HCT116 (cell line): ENCODE results near the gene DENND5A. TPM values are rescaled to one million over a fixed set of nuclear protein-coding genes. Genes with fewer than 3 reads are reported as not detected.

Source experiments
- ATAC-seq: fragments of 200-7000 bp; cut with Tn5 transposase; 2 replicates; pipeline ENCODE4 v1.9.1; 2020; ENCODE audit warnings: mild to moderate bottlenecking, moderate library complexity
- BruUV-seq: library from RNA; stranded (reverse); fragments of 400-500 nt; replicated peaks from 2 replicates; lab custom pipeline; 2021; lab: Mats Ljungman, UMichigan
- CTCF ChIA-PET: fragments of 300-600 bp; sonication (Branson Sonifier 250); formaldehyde crosslinking; loops from one replicate; lab custom pipeline; 2021; ENCODE audit warnings: antibody characterized with exemption; lab: Charles Lee
- POLR2A ChIA-PET: fragments of 300-600, 350-600 bp; sonication (Branson Sonifier 250); formaldehyde crosslinking; loops from one replicate; lab custom pipeline; 2021; ENCODE audit warnings: antibody characterized with exemption; lab: Charles Lee
- RAD21 ChIA-PET, 2 experiments: fragments of 300-600 bp; sonication (Branson Sonifier 250); formaldehyde crosslinking; loops; one replicate each; lab custom pipeline; 2023; ENCODE audit warnings: low total read pairs in 2 of 2; ENCODE audit not compliant: uncharacterized antibody in 2 of 2, unreplicated experiment in 2 of 2, low non-redundant PET in 1 of 2; lab: Charles Lee
- DNase-seq: peaks from one replicate; pipeline ENCODE4 v3.0.0-alpha.2; 2010; ENCODE audit warnings: low read depth, low spot score
- H2AFZ ChIP-seq: fragments of 200-600 bp; shearing (Covaris generic), sonication (generic); 2 replicates; pipeline ENCODE4 v1.6.1; 2017; ENCODE audit warnings: low read depth, mixed run types, mixed read lengths, antibody characterized with exemption, low read length; ENCODE audit not compliant: poor library complexity, severe bottlenecking
- H3K27ac ChIP-seq: 2 replicates; pipeline ENCODE4 v1.5.1; 2012; ENCODE audit warnings: low read depth, low read length
- H3K27me3 ChIP-seq: fragments of 200-600 bp; sonication (generic); 2 replicates; pipeline ENCODE4 v1.6.1; 2016; ENCODE audit warnings: mixed run types, low read length, mixed read lengths; ENCODE audit not compliant: insufficient read depth
- H3K36me3 ChIP-seq, 2 experiments: fragments of 200-500 bp in 1 of 2; fragments of 200-600 bp in 1 of 2; sonication (Bioruptor generic) in 1 of 2; sonication (generic) in 1 of 2; 2 replicates each; pipeline versions ENCODE4 v1.5.1 to v1.6.1; 2014 to 2016; ENCODE audit warnings: low read length in 2 of 2, inconsistent platforms in 1 of 2, mixed read lengths in 1 of 2, mixed run types in 1 of 2; ENCODE audit not compliant: insufficient read depth in 2 of 2, control insufficient read depth in 1 of 2
- H3K4me1 ChIP-seq, 2 experiments: fragments of 200-600 bp in 1 of 2; sonication (generic) in 1 of 2; 2 replicates each; pipeline versions ENCODE4 v1.5.1 to v1.6.1; 2012 to 2017; ENCODE audit warnings: low read length in 2 of 2, inconsistent platforms in 1 of 2, mild to moderate bottlenecking in 1 of 2, mixed read lengths in 1 of 2, mixed run types in 1 of 2, moderate library complexity in 1 of 2; ENCODE audit not compliant: insufficient read depth in 2 of 2, control insufficient read depth in 1 of 2
- H3K4me2 ChIP-seq: fragments of 200-600 bp; sonication (generic); 2 replicates; pipeline ENCODE4 v1.6.1; 2017; ENCODE audit warnings: mixed run types, low read length, mixed read lengths
- H3K4me3 ChIP-seq, 2 experiments: fragments of 200-600 bp in 1 of 2; sonication (generic) in 1 of 2; replicated peaks in 1 of 2; 2 replicates each; pipeline ENCODE4 v1.5.1; 2011 to 2016; ENCODE audit warnings: low read length in 2 of 2, control low read depth in 1 of 2, low read depth in 1 of 2, mild to moderate bottlenecking in 1 of 2, mixed read lengths in 1 of 2, mixed run types in 1 of 2
- H3K79me2 ChIP-seq: fragments of 200-600 bp; sonication (generic); 2 replicates; pipeline ENCODE4 v1.6.1; 2017; ENCODE audit warnings: mild to moderate bottlenecking, mixed run types, low read length, moderate library complexity, mixed read lengths; ENCODE audit not compliant: insufficient read depth
- H3K9ac ChIP-seq: fragments of 200-600 bp; sonication (generic); 2 replicates; pipeline ENCODE4 v1.6.1; 2016; ENCODE audit warnings: low read length, mixed read lengths
- H3K9me2 ChIP-seq: fragments of 200-600 bp; sonication (generic), shearing (Covaris generic); 2 replicates; pipeline ENCODE4 v1.6.1; 2017; ENCODE audit warnings: mixed run types, mild to moderate bottlenecking, moderate library complexity; ENCODE audit not compliant: insufficient read depth
- H3K9me3 ChIP-seq, 2 experiments: fragments of 200-500 bp in 1 of 2; fragments of 200-600 bp in 1 of 2; sonication (Bioruptor generic) in 1 of 2; sonication (generic) in 1 of 2; 2 replicates each; pipeline ENCODE4 v1.6.1; 2014 to 2017; ENCODE audit warnings: low read length in 2 of 2, mixed read lengths in 2 of 2, inconsistent platforms in 1 of 2, low read depth in 1 of 2, mild to moderate bottlenecking in 1 of 2, mixed run types in 1 of 2, moderate library complexity in 1 of 2; ENCODE audit not compliant: control insufficient read depth in 1 of 2, insufficient read depth in 1 of 2
- H4K20me1 ChIP-seq: fragments of 200-600 bp; sonication (generic), shearing (Covaris generic); 2 replicates; pipeline ENCODE4 v1.6.1; 2017; ENCODE audit warnings: mixed run types, mild to moderate bottlenecking, moderate library complexity; ENCODE audit not compliant: insufficient read depth
- CBX3 ChIP-seq: IDR thresholded peaks from 2 replicates; pipeline ENCODE4 v1.6.1; 2012; ENCODE audit warnings: low read depth
- CEBPB ChIP-seq: IDR thresholded peaks from 2 replicates; pipeline ENCODE4 v1.6.1; 2012; ENCODE audit warnings: low read depth
- EGR1 ChIP-seq: IDR thresholded peaks from 2 replicates; pipeline ENCODE4 v1.6.1; 2012; ENCODE audit warnings: low read depth
- ELF1 ChIP-seq: IDR thresholded peaks from 2 replicates; pipeline ENCODE4 v1.6.1; 2012; ENCODE audit warnings: low read depth, borderline replicate concordance
- POLR2A ChIP-seq: IDR thresholded peaks from 2 replicates; pipeline ENCODE4 v1.7.0; 2011; ENCODE audit warnings: borderline replicate concordance; ENCODE audit not compliant: insufficient read depth, insufficient read length; ENCODE audit errors: extremely low read depth
- SIN3A ChIP-seq: IDR thresholded peaks from 2 replicates; pipeline ENCODE4 v1.6.1; 2012; ENCODE audit warnings: low read depth
- SP1 ChIP-seq: IDR thresholded peaks from 2 replicates; pipeline ENCODE4 v1.6.1; 2012; ENCODE audit warnings: low read depth
- TCF7L2 ChIP-seq: IDR thresholded peaks from 2 replicates; pipeline ENCODE4 v1.7.0; 2011; ENCODE audit warnings: borderline replicate concordance, inconsistent platforms; ENCODE audit not compliant: insufficient read depth, insufficient read length; ENCODE audit errors: extremely low read depth
- ZFX ChIP-seq: fragments of 450-650 bp; IDR thresholded peaks from 2 replicates; pipeline ENCODE4 v1.6.1; 2017
- ZNF274 ChIP-seq: fragments of 200-500 bp; sonication (Bioruptor generic); IDR thresholded peaks from 2 replicates; pipeline ENCODE4 v1.6.1; 2014; ENCODE audit warnings: mild to moderate bottlenecking, low read depth, low read length, inconsistent platforms
- intact Hi-C: fragments of 100-400 bp; cut with micrococcal nuclease; formaldehyde crosslinking; loops from 2 replicates; pipeline ENCODE4 v1.10.0; 2022
- total RNA-seq: library from RNA; stranded (reverse); gene quantifications from one replicate; pipeline ENCODE4 v1.2.1, GENCODE V29; 2021; ENCODE audit not compliant: unreplicated experiment
- TF ChIP-seq, protein P1 (sequence below): IDR thresholded peaks from 2 replicates; pipeline ENCODE4 v1.6.1; 2012
- TF ChIP-seq, protein P2 (sequence below): IDR thresholded peaks from 2 replicates; pipeline ENCODE4 v1.6.1; 2012; ENCODE audit warnings: low read depth
- TF ChIP-seq, protein P3 (sequence below): IDR thresholded peaks from 2 replicates; pipeline ENCODE4 v1.6.1; 2011; ENCODE audit warnings: mild to moderate bottlenecking, low read length, moderate library complexity; ENCODE audit not compliant: insufficient replicate concordance; ENCODE audit errors: extremely low read depth

DENND5A gene
- total RNA-seq, 1 experiment from 2014 or later: 48.6 TPM

DNA sequence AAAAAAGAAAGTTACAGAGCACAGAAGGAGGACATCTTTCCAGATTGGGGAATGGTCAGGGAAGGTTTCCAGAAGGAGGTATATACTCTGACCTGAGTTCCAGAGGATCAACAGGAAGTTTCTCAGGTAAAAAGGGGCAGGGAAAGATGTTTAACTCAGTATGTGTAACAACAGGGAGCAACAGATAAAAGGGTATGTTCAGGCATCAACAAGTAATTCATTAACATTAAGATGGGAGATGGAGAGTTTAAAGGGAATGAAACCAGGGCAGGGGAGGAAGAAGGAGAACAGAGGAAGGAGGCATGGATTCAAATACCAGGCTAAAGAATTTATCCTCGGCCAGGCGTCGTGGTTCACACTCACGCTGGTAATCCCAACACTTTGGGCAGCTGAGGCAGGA is 2.5 kb upstream of the DENND5A start:
- Histone ChIP-seq H3K36me3 (no peaks in the 10 kb centered on the region), H3K9me2 (peaks cover 4% of the 10 kb centered on the region; the same call in 1 of the 2 replicates), H3K27me3 (no peaks in the 10 kb centered on the region), H3K4me2 (no peak overlapping the region), H3K79me2 (peaks cover 20% of the 10 kb centered on the region), H3K9ac (no peak overlapping the region), H3K4me3 (no peak overlapping the region), H3K27ac (no peak overlapping the region), H4K20me1 (no peaks in the 10 kb centered on the region), H2AFZ (no peak overlapping the region), H3K9me3 (no peaks in the 10 kb centered on the region), H3K4me1 (peaks cover 6 to 21% of the 10 kb centered on the region in 2 experiments)
- BruUV-seq: no TSS peak
- DNase-seq (no peak), ATAC-seq (no peak)
- no peak for TF ChIP-seq CBX3
- TF ChIP-seq TCF7L2: no peak
- TF ChIP-seq CEBPB: no peak
- TF ChIP-seq EGR1: no peak
- no peak for TF ChIP-seq ELF1
- ChIA-PET RAD21 (no interaction called here), CTCF (no interaction called here), POLR2A (no interaction called here)
- intact Hi-C loops: no loop called here

DNA sequence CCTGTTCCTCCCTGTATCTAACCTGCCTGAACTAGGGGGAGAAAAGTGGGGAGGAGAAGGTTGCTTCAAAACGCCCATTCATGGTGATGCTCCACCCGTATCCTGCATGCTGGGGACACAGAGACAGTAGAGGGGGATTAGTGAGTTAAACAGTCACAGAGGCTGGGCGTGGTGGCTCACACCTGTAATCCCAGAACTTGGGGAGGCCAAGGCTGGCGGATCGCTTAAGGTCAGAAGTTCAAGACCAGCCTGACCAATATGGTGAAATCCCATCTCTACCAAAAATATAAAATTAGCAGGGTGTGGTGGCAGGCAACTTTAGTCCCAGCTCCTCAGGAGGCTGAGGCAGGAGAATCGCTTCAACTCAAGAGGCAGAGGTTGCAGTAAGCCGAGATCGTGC is 1.8 kb upstream of the DENND5A start:
- no peak overlapping the region for H3K27ac ChIP-seq
- peaks cover 4% of the 10 kb centered on the region; the same call in 1 of the 2 replicates for H3K9me2 ChIP-seq
- H3K27me3 ChIP-seq: no peaks in the 10 kb centered on the region
- H3K9ac ChIP-seq: no peak overlapping the region
- H3K9me3 ChIP-seq: no peaks in the 10 kb centered on the region
- H3K79me2 ChIP-seq: peaks cover 28% of the 10 kb centered on the region
- ATAC-seq (no peak), DNase-seq (no peak)
- intact Hi-C loops: no loop called here
- ChIA-PET CTCF (no interaction called here), POLR2A (no interaction called here), RAD21 (no interaction called here)
- BruUV-seq: no TSS peak
- H3K4me1 ChIP-seq: peaks cover 6 to 22% of the 10 kb centered on the region in 2 experiments
- H4K20me1 ChIP-seq: peaks cover 3% of the 10 kb centered on the region; the same call in 1 of the 2 replicates
- no peak overlapping the region for H2AFZ ChIP-seq
- H3K4me2 ChIP-seq: no peak overlapping the region
- TF ChIP-seq POLR2A: no peak
- TF ChIP-seq, protein P1, sequence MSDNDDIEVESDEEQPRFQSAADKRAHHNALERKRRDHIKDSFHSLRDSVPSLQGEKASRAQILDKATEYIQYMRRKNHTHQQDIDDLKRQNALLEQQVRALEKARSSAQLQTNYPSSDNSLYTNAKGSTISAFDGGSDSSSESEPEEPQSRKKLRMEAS: no peak
- no peak for TF ChIP-seq ZNF274
- TF ChIP-seq, protein P2, sequence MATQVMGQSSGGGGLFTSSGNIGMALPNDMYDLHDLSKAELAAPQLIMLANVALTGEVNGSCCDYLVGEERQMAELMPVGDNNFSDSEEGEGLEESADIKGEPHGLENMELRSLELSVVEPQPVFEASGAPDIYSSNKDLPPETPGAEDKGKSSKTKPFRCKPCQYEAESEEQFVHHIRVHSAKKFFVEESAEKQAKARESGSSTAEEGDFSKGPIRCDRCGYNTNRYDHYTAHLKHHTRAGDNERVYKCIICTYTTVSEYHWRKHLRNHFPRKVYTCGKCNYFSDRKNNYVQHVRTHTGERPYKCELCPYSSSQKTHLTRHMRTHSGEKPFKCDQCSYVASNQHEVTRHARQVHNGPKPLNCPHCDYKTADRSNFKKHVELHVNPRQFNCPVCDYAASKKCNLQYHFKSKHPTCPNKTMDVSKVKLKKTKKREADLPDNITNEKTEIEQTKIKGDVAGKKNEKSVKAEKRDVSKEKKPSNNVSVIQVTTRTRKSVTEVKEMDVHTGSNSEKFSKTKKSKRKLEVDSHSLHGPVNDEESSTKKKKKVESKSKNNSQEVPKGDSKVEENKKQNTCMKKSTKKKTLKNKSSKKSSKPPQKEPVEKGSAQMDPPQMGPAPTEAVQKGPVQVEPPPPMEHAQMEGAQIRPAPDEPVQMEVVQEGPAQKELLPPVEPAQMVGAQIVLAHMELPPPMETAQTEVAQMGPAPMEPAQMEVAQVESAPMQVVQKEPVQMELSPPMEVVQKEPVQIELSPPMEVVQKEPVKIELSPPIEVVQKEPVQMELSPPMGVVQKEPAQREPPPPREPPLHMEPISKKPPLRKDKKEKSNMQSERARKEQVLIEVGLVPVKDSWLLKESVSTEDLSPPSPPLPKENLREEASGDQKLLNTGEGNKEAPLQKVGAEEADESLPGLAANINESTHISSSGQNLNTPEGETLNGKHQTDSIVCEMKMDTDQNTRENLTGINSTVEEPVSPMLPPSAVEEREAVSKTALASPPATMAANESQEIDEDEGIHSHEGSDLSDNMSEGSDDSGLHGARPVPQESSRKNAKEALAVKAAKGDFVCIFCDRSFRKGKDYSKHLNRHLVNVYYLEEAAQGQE: no peak
- TF ChIP-seq SIN3A: no peak
- TF ChIP-seq CEBPB: no peak
- no peak for TF ChIP-seq SP1
- no peak for TF ChIP-seq ZFX
- TF ChIP-seq, protein P3, sequence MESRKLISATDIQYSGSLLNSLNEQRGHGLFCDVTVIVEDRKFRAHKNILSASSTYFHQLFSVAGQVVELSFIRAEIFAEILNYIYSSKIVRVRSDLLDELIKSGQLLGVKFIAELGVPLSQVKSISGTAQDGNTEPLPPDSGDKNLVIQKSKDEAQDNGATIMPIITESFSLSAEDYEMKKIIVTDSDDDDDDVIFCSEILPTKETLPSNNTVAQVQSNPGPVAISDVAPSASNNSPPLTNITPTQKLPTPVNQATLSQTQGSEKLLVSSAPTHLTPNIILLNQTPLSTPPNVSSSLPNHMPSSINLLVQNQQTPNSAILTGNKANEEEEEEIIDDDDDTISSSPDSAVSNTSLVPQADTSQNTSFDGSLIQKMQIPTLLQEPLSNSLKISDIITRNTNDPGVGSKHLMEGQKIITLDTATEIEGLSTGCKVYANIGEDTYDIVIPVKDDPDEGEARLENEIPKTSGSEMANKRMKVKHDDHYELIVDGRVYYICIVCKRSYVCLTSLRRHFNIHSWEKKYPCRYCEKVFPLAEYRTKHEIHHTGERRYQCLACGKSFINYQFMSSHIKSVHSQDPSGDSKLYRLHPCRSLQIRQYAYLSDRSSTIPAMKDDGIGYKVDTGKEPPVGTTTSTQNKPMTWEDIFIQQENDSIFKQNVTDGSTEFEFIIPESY: no peak
- no peak for TF ChIP-seq EGR1
- no peak overlapping the region for H3K4me3 ChIP-seq
- no peaks in the 10 kb centered on the region for H3K36me3 ChIP-seq
